Measurements from ENCODE around the gene ZNF284.

Gene ZNF284

DNA sequence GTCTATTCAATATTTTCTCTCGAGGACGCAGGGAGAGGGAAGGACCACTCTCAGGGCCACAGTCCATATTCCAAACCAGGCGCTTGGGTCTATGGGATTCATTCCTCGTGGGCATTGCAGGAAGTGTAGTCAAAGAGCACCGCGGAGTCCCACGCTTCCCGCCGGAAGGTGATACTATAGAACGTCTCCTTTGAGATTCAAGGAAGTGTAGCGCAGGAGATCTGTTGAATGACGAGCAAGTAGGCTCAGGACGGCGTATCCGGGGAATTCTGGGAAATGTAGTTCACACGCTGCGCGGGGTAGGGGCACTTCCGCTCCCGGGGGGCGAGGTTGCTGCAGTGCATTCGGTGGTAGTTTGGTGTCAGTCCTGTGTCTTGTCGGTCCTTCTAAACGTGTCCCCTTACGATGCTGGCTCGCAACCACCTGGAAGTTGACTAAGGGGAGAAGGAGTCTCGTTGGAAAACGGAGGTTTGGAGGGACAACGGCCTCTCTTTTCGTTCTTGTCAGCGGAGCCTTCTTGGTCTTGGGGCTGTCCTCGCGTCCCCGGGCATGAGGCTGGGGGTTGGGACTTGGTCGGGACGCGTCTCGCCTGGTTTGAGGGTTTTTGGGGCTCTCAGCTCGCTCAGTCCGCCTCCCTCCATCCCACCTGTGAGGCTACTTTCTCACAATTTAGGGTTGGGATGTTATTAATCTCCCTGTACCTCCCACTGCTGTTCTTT lies at the start of gene ZNF284:
TSS of gene ZNF284 (plus strand) at position 336 of the 719 bp plus-strand sequence. CDS start 4,231 bp downstream, outside the sequence.
- peak; percentile 89 to 92 for DNase-seq

DNA sequence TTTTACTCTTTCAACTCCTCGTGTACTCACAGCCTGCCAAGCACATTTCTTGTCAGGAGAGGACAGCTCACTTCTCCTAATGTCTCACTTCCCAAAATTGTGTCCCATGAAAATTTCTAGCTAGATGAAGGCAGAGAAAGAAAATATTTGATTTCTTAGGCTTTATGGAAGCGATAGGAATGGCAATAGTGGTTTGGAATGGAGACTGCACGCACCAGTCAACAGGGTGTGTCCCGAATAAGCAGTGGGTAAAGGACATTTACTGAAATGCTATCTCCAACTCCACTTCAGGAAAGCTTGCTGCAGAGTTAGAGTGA lies 47.1 kb upstream of the ZNF284 start:
- DNase-seq: no peak

DNA sequence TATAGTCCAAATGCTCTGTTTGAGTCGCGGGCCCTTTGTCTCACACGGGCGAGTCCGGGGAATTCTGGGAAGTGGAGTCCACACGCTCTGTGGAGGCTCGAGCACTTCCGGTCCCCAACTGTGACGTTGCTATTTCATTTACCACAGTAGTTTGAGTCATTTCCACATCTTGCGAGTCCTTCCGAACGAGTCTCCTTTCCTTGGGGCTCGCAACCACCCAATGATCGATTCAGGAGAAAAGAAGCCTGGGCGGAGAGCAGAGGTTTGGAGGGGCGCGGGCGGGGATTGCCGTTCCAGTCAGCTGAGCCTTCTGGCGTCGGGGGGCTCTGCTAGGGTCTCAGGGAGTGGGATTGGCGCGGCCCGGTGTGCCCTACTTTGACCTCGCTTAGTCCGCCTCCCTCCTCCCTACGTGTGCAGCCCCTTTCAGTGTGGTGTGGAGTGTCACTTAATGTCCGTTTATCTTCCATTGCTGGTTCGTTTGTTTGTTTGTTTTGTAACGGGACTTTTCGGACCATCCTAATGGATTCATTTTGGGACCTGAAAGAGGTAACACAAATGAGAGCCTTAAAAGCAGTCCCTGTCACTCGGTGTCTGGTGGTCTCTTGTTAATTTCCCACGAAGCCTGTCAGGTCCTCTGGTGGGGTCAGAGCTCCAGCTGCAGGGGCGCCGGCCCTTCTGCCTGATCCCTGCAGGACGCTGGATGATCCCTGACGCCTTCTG lies 46.6 kb upstream of the ZNF284 start, which contains the start of gene ZNF222:
TSS of gene ZNF222 (plus strand) at position 163 of the 720 bp plus-strand sequence. CDS start at position 221, 58 bp downstream.
- peak; percentile 85 to 86 for DNase-seq

DNA sequence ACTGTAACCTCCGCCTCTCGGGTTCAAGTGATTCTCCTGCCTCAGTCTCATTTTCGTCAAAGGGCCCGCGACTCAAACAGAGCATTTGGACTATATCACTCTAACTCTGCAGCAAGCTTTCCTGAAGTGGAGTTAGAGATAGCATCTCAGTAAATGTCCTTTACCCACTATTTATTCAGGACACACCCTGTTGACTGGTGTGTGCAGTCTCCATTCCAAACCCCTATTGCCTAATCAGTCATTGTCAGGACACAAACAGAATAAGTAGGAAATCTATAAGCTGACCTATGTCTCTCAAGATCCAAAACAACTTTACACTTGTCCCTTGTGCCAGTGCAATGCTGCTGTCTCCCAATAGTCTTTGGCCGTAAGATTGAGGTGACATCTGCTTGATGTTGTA lies 45.3 kb upstream of the ZNF284 start:
- DNase-seq: no peak

DNA sequence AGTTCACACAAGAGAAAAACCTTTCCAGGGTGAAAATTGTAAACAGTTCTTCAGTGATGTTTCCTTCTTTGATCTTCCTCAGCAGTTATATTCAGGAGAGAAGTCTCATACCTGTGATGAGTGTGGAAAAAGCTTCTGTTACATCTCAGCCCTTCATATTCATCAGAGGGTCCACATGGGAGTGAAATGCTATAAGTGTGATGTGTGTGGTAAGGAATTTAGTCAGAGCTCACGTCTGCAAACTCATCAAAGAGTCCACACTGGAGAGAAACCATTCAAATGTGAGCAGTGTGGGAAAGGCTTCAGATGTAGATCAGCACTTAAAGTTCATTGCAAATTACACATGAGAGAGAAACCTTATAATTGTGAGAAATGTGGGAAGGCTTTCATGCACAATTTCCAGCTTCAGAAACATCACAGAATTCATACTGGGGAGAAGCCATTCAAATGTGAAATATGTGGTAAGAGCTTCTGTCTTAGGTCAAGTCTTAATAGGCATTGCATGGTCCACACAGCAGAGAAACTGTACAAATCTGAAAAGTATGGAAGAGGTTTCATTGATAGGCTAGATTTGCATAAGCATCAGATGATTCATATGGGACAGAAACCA lies 39.9 kb upstream of the ZNF284 start:
- no peak for DNase-seq

DNA sequence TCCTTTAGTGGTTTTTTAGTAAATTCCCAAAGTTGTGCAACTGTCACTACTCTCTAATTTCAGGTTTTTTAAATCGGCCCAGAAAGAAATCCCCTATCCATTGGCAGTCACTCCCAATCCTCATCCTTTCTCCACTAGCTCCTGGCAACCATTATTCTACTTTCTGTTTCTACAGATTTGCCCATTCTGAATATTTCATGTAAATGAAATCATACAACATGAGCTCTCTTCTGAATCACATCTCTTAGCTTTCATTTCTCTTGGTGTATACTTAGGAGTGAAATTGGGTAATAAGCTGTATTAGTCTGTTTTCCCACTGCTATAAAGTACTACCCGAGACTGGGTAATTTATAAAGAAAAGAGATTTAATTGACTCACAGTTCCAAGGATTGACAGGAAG lies 29.8 kb upstream of the ZNF284 start:
- DNase-seq: no peak

DNA sequence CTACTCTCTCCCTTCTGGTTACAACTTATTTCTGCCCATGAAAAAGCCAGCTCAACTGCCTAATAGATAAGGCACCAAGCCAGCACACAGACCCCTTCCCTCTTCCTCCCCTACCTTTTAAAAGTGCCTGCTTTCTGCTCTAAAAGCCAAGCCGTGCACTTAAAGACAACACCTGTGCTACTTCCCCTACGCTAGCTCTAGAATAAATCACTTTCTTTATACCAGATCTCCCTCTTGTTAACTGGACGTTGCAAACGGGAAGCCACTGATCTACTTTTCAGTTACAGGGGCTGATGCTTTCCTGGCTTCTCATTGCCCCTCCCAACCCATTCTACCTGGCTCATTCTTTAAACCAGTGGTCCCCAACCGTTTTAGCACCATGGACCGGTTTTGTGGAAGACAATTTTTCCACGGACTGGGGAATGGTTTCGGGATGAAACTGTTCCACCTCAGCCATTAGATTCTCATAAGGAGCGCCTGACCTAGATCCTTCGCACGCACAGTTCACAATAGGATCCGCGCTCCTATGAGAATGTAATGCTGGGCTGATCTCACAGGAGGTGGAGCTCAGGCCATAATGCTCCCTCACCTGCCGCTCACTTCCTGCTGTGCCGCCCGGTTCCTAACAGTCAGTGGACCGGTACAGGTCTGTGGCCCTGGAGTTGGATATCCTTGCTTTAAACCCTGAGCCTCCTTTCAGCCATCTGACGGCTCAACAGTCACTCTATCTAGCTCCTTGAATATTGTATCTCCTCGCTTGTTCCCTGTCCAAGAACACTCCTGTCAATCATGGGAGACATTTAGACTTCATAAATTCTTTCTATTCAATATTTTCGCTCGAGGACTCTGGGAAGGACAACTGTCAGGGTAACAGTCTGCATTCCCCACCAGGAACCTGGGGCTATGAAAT lies 21.0 kb upstream of the ZNF284 start:
- peak in 1 of 2 donors; percentile 34 for DNase-seq

DNA sequence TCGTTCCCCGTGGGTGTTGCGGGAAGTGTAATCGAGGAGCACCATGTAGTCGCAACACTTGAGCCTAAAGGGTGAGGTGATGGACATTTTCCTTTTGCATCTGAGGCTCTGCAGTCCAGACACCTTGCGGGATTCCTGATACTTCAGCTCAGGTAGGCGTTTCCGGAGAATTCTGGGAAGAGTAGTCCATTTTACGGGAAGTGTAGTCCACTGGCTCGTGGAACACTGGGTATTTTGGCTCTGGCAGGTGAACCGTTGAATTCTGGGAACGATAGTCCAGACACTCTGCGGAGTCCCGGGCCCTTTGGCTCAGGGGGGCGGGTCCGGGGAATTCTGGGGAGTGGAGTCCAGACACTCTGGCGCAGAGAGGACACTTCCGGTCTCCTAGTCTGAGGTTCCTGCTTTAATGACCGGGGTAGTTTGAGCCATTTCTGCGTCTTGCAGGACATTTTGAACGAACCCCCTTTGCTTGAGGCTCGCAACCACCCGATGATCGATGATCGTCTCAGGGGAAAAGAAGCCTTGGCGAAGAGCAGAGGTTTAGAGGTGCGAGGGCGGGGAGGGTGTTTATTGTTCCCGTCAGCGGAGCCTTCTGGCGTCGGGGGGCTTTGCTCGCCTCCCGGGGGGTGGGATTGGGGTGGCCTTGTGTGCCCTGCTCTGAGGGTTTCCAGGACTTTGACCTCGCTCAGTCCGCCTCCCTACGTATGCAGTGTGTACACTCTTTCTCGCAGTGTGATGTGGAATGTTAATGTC lies 20.1 kb upstream of the ZNF284 start, which contains the start of gene ZNF223:
TSS of gene ZNF223 (plus strand) at position 387 of the 753 bp plus-strand sequence. CDS start 3,141 bp downstream, outside the sequence.
- peak; percentile 70 to 76 for DNase-seq

DNA sequence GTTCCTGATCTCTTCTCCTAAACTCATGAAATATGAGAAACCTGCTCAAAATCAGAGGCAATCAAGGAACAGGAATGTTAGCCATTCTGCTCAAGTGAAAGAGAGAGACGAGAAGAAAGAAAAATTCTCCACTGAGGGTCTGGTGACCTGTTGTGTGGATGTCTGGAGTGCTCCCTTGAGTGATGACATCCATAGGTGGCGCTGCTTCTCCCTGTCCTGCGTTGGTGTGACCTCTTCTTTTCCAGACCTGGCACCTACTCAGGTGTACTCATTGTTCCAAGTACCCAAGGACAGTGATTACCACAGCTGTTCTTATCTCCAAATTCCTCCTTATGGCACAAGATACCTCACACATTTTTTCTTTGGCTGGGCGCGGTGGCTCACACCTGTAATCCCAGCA lies 16.1 kb upstream of the ZNF284 start:
- DNase-seq: no peak

DNA sequence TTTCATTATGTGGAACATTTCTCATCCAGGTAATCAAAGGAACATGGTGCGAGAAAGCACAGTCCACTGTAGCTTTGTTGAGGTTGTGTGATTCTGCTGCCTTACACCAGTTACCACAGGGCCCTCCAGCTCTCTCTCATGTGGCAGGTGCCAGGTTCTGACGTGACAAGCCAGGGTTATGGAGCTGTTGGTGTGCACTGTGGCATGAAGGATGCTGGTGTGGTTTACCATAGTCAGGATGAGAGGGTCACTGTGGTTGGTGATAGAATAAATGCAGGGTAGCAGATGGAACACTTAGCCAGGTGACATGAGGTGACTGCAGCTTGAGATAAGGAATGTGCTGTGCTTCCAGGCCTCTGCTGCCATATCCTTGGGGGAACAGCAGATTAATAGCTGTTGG lies 12.7 kb upstream of the ZNF284 start:
- DNase-seq: no peak

DNA sequence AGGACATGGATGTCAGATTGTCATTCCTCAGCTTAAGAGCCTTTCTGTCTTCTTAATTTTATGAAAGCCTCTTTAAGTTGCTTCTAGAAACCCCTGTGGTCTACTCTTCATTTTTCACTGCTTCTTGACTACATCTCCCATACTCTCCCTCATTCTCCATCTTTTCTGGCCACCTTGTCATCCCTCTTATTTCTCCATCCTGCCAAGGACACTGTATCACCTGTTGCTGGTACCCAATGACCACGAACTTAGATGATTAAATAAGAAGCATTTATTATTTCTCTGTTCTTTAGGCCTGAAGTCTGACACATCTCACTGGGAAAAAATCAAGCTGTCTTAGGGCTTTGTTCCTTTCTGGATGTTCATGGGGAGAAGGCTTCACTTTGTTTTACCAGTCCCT lies 10.9 kb upstream of the ZNF284 start:
- no peak for DNase-seq

DNA sequence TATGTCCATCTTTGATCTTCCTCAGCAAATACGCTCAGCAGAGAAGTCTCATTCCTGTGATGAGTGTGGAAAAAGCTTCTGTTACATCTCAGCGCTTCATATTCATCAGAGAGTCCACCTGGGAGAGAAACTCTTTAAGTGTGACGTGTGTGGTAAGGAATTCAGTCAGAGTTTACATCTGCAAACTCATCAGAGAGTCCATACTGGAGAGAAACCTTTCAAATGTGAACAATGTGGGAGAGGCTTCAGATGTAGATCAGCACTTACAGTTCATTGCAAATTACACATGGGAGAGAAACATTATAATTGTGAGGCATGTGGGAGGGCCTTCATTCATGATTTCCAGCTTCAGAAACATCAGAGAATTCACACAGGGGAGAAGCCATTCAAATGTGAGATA lies 5.7 kb upstream of the ZNF284 start:
- no peak for DNase-seq

DNA sequence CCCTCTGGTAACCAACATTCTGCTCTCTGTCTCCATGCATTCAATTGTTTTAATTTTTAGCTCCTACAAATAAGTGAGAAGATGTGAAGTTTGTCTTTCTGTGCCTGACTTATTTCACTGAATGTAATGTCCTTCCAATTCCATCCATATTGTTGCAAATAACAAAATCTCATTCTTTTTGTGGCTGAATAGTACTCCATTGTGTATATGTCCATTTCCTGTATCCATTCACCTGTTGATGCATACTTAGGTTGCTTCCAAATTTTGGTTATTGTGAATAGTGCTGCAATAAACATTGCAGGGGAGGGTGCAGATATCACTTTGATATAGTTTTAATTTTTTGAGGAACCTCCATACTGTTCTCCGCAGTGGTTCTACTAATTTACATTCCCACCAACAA lies 2.5 kb upstream of the ZNF284 start:
- no peak for DNase-seq

DNA sequence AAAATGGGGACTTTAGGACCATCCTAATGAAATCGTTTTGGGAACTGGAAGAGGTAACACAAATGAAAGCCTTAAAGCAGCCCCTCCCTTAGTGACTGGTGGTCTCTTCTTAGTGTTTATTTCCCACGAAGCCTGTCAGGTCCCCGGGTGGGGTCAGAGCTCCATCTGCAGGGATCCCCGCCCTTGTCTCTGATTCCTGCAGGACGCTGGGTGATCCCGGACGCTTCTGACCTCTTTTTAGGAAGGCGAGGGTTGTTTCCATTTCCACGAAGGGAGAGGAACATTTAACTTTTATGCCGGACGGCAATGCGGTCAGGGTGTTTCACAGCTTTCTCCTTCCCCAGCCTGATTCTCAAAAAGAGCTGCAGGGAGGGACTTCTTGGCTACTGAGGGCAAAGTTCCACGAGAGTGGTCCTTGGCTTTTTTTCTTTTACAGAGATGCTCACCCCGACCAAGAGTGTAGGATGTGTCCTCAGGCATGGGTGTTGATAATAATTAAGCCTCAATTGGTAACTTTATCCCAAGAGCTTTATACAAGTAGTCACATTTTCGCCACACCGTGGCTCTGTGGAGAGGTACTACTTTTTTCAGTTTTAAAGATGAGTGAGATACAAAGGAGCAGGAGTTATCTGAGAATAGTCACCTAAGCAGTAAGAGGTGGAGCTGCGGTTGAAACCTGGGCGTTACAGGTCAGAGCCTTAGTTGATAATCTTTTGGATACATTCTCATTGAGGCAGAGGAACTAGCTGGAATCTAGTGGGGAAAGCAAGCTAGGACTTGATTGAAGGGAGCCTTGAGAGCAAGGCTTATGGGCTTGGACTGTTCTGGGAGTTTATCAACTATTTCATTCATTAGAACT lies 813 bp downstream of the ZNF284 start:
- no peak for DNase-seq

DNA sequence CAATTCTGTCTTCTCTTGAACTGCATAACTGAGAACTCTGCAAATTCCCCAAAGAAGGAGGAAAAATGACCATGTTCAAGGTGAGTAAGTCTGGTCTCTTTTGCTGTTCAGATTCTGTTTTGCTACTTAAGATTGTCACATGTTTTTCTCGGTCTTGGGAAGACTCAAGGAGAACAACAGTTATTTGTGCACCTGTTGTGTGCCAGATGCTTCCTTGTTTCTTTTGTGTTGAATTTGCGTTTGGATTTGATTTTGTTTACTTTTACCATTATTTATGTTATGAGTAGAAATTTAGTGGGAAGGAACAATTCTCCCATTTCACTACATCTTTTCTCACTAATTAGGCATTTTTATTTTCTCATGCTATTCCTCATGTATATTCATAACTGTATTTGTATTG lies 4.4 kb downstream of the ZNF284 start:
- DNase-seq: no peak

DNA sequence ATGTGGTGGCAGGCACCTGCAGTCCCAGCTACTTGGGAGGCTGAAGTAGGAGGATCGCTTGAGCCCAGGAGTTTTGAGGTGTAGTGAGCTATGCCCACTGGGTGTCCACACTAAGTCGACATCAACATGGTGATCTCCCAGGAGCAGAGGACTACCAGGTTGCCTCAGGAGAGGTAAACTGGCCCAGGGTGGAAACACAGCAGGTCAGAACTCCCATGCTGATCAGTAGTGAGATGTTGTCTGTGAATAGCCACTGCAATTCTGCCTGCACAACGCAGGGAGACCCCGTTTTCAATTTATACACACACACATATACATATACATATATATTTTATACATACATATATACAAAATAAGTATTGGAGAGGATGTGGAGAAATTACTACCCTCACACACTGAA lies 20.1 kb downstream of the ZNF284 start:
- DNase-seq: no peak

DNA sequence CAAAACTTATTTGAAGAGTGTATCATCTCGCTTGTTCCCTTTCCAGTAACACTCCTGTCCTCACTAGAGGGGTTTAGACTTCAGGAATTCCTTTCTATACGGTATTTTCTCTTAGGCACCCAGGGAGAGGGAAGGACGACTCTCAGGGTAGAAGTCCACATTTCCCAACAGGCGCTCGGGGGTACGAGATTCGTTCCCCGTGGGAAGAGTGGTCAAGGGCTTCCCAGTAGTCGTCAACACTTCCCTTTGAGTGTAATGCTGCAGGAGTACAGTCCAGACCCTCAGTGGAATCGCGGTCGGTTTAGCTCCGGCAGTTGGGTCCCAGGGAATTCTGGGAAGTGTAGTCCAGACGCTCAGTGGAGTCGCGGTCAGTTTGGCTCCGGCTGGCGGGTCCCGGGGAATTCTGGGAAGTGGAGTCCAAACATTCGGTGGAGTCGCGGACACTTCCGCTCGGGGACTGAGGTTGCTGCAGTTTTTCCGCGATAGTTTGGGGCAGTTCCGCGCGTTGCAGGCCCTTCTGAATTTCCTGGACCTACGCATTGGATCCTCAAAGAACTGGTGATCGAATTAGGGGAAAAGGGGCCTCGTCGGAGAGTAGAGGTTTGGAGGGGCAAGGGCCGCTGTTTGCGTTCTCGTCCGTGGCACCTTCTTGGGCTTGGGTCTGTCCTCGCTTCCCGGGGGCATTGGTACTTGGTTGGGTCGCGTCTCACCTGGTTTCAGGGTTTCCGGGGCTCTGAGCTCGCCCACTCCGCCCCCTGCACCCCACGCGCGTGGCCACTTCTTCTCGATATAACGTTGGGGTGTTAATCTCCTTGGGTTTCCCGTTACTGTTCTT lies 22.2 kb downstream of the ZNF284 start, which contains the start of gene ZNF224:
TSS of gene ZNF224 (plus strand) at position 431 of the 835 bp plus-strand sequence. CDS start 3,513 bp downstream, outside the sequence.
- DNase-seq: peak; percentile 86 to 90

DNA sequence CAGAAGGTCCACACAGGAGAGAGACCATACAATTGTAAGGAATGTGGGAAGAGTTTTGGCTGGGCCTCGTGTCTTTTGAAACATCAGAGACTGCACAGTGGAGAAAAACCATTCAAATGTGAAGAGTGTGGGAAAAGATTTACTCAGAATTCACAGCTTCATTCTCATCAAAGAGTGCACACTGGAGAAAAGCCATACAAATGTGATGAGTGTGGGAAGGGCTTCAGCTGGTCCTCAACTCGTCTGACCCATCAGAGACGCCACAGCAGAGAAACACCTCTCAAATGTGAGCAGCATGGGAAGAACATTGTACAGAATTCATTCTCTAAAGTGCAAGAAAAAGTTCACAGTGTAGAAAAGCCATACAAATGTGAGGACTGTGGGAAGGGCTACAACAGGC lies 35.8 kb downstream of the ZNF284 start:
- DNase-seq: no peak

DNA sequence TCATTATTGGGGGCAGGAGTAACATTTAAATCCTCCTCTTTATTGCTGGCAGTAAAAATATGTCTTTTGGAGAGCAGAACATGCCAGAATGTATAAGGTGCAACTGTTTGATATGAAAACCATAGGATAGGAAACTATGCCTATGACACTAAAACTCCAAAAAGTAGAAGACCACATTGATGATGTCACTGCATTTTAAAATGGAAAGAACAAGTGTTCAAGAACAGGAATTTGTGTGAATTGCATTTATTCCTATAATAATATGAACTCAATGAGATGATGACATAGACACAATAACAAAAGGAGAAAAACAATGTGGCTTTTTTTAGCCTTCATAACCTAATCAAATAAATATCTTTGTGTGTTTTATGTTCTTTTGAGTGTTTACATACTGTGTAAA lies 37.5 kb downstream of the ZNF284 start:
- no peak for DNase-seq

DNA sequence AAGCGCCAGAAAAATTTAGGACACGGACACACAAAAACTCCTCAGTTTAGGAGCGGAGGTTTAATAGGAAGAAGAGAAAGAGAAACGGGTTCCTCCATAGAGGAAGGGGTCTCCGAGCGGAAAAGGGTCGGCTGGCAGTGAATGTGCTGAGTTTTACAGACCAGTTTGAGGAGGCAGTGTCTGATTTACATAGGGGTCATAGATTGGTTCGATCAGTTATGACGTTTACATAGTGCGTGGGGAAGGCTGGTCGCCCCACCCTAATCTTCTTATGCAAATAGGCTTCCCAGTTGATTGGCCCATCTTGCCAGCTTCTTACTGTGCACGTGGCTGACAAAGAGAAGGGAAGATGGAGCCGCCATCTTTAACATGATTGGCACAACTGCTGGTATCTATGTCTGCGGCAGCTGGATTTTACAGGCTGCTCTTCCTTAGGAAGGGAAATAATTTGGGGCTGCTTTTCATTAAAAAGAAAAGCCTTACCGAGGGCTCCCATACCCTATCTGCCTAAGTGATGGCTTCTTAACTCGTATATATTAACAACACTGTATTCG lies 40.0 kb downstream of the ZNF284 start:
- no peak for DNase-seq
